Stimulated activated CD8-positive, alpha-beta memory T cell treated with anti-CD3 and anti-CD28 coated beads, Interleukin-12 subunit alpha, Interleukin-12 subunit beta, amount 100 ng/mL, for 24 hours (primary cell): ENCODE data around the gene MSANTD2.

Experiments used
- DNase-seq: peaks from one replicate; pipeline ENCODE4 v3.0.0-alpha.2; 2020; ENCODE audit errors: extremely low read depth

MSANTD2 gene

GRCh38 chr11:124732230-124732629, 68.0 kb downstream of the MSANTD2 start:
- DNase-seq: no peak

GRCh38 chr11:124729571-124729970, 70.6 kb downstream of the MSANTD2 start:
- no peak for DNase-seq

- no peak for DNase-seq
These were observed 72.1 kb downstream of the MSANTD2 start for GRCh38 chr11:124728134-124728533.

- DNase-seq: no peak
These were observed 72.7 kb downstream of the MSANTD2 start for GRCh38 chr11:124727474-124727873.

GRCh38 chr11:124725719-124726105, 74.5 kb downstream of the MSANTD2 start:
- no peak for DNase-seq

- no peak for DNase-seq
These were observed 75.1 kb downstream of the MSANTD2 start for GRCh38 chr11:124724979-124725718.

- no peak for DNase-seq
These were observed 78.0 kb downstream of the MSANTD2 start for GRCh38 chr11:124722176-124722575.

GRCh38 chr11:124719534-124719933, 80.7 kb downstream of the MSANTD2 start:
- DNase-seq: no peak

- no peak for DNase-seq
These were observed 81.4 kb downstream of the MSANTD2 start for GRCh38 chr11:124718801-124719200.

GRCh38 chr11:124717786-124718651, 82.2 kb downstream of the MSANTD2 start:
- DNase-seq: no peak

- DNase-seq: no peak
These were observed 82.8 kb downstream of the MSANTD2 start for GRCh38 chr11:124717421-124717785.

GRCh38 chr11:124716591-124716990, 83.6 kb downstream of the MSANTD2 start:
- no peak for DNase-seq
